OCI-LY3 (cell line): ENCODE data around the gene LIPC.

Experiments used
- H2AFZ ChIP-seq: fragments of 200-600, 300-600 bp; shearing (Covaris generic); 2 replicates; pipeline ENCODE4 v1.6.0; 2014; ENCODE audit warnings: antibody characterized with exemption, low read depth, low read length
- H3K27ac ChIP-seq: fragments of 200-600, 300-600 bp; sonication (generic); 2 replicates; pipeline ENCODE4 v1.5.1; 2014; ENCODE audit warnings: mild to moderate bottlenecking, low read length, moderate library complexity, mixed read lengths
- H3K27me3 ChIP-seq: fragments of 200-600, 300-600 bp; sonication (generic); 2 replicates; pipeline ENCODE4 v1.6.1; 2014; ENCODE audit warnings: low read depth, low read length, mixed read lengths
- H3K36me3 ChIP-seq: fragments of 200-600, 300-600 bp; sonication (generic); replicated peaks from 2 replicates; pipeline ENCODE3; 2014; ENCODE audit warnings: low read depth, low read length, mixed read lengths
- H3K4me1 ChIP-seq: fragments of 300-600, 200-600 bp; sonication (generic); 2 replicates; pipeline ENCODE4 v1.6.1; 2014; ENCODE audit warnings: low read length, mixed read lengths
- H3K4me2 ChIP-seq: fragments of 200-600, 300-600 bp; sonication (generic); 2 replicates; pipeline ENCODE4 v1.6.1; 2014; ENCODE audit warnings: low read length, mixed read lengths
- H3K4me3 ChIP-seq: fragments of 300-600, 200-600 bp; sonication (generic); 2 replicates; pipeline ENCODE4 v1.5.1; 2014; ENCODE audit warnings: antibody characterized with exemption, mild to moderate bottlenecking, low read length, moderate library complexity
- H3K79me2 ChIP-seq: fragments of 300-600, 200-600 bp; shearing (Covaris generic); 2 replicates; pipeline ENCODE4 v1.6.1; 2014; ENCODE audit warnings: mild to moderate bottlenecking, low read length, mixed read lengths
- H3K9ac ChIP-seq: fragments of 300-600, 200-600 bp; shearing (Covaris generic); 2 replicates; pipeline ENCODE4 v1.6.0; 2014; ENCODE audit warnings: mild to moderate bottlenecking, low read length, moderate library complexity
- H3K9me3 ChIP-seq: fragments of 200-600, 300-600 bp; shearing (Covaris generic); 2 replicates; pipeline ENCODE4 v1.6.1; 2014; ENCODE audit warnings: low read length, mixed read lengths; ENCODE audit not compliant: insufficient read depth
- H4K20me1 ChIP-seq: fragments of 200-600, 300-600 bp; sonication (generic); 2 replicates; pipeline ENCODE4 v1.6.1; 2016; ENCODE audit warnings: low read length, mixed read lengths; ENCODE audit not compliant: insufficient read depth
- CTCF ChIP-seq: fragments of 200-600, 300-600 bp; sonication (generic); IDR thresholded peaks from 2 replicates; pipeline ENCODE4 v1.5.1; 2014; ENCODE audit warnings: antibody characterized with exemption, low read length, low read depth
- EZH2phosphoT487 ChIP-seq: fragments of 200-600 bp; shearing (Covaris generic); IDR thresholded peaks from 2 replicates; pipeline ENCODE4 v1.6.1; 2018; ENCODE audit warnings: antibody characterized with exemption, mixed run types, low read depth

The LIPC gene

GRCh38 chr15:58404020-58404419 lies 27.8 kb upstream of the LIPC start:
- Histone ChIP-seq H3K36me3 (no peaks in the 10 kb centered on the region), H3K4me1 (no peaks in the 10 kb centered on the region), H3K9ac (no peak overlapping the region), H3K4me2 (no peak overlapping the region), H4K20me1 (no peaks in the 10 kb centered on the region), H3K9me3 (no peaks in the 10 kb centered on the region), H3K27ac (no peak overlapping the region), H3K79me2 (no peaks in the 10 kb centered on the region), H2AFZ (no peak overlapping the region), H3K4me3 (no peak overlapping the region), H3K27me3 (0 out of 2 replicates have a peak, but pooled peaks cover 7% of the 10 kb centered on the region)
- TF ChIP-seq EZH2phosphoT487 (no peak), CTCF (no peak)

DNA sequence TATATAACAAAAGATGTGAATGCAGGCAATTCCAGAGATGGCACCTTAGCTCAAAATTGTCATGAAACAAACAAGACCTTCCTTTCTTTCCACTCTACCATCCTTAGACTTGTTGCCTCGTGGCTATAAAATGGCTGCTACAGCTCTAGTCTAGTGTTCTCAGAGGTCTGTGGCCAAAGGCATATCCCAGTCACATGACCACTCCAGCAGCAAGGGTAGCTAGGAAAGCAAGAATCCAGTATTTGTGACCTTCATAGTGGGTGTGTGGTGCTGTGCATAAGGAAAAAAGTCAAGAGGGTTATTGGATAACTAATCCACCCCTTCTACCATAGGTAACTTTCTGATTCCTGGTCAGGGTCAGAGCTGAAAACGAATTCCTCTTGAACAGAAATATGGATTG lies 27.1 kb upstream of the LIPC start:
- H3K9ac ChIP-seq = no peak overlapping the region
- no peaks in the 10 kb centered on the region for H4K20me1 ChIP-seq
- no peak overlapping the region for H2AFZ ChIP-seq
- no peaks in the 10 kb centered on the region for H3K36me3 ChIP-seq
- no peaks in the 10 kb centered on the region for H3K79me2 ChIP-seq
- TF ChIP-seq EZH2phosphoT487 = no peak
- H3K4me2 ChIP-seq = no peak overlapping the region
- no peaks in the 10 kb centered on the region for H3K9me3 ChIP-seq
- 0 out of 2 replicates have a peak, but pooled peaks cover 7% of the 10 kb centered on the region for H3K27me3 ChIP-seq
- no peak overlapping the region for H3K27ac ChIP-seq
- H3K4me3 ChIP-seq = no peak overlapping the region
- H3K4me1 ChIP-seq = no peaks in the 10 kb centered on the region

DNA sequence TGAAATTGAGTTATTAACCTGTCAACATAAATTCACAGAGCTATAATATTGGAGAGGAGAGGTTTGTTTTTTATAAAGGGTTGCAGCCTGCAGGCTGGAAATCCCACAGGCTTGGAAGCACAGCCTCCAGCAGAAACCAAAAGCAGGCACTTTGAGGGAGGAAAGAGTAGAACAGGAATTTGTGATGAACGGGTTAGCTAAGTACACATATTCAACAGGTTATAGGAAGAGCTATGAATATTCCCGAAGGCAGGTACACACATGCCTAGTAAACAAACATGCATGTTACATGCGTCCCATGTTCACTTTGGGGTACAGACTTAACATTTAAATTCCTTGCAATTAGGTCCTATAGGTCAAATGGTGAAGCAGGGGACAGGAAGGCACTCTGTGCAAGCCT lies 25.9 kb upstream of the LIPC start:
- Histone ChIP-seq H3K4me1 (peaks cover 9% of the 10 kb centered on the region; the same call in 1 of the 2 replicates), H3K27ac (no peak overlapping the region), H3K4me2 (no peak overlapping the region), H2AFZ (no peak overlapping the region), H3K79me2 (no peaks in the 10 kb centered on the region), H3K36me3 (no peaks in the 10 kb centered on the region), H4K20me1 (no peaks in the 10 kb centered on the region), H3K9me3 (no peaks in the 10 kb centered on the region), H3K4me3 (no peak overlapping the region), H3K9ac (no peak overlapping the region), H3K27me3 (0 out of 2 replicates have a peak, but pooled peaks cover 7% of the 10 kb centered on the region)
- TF ChIP-seq CTCF (no peak), EZH2phosphoT487 (no peak)

DNA sequence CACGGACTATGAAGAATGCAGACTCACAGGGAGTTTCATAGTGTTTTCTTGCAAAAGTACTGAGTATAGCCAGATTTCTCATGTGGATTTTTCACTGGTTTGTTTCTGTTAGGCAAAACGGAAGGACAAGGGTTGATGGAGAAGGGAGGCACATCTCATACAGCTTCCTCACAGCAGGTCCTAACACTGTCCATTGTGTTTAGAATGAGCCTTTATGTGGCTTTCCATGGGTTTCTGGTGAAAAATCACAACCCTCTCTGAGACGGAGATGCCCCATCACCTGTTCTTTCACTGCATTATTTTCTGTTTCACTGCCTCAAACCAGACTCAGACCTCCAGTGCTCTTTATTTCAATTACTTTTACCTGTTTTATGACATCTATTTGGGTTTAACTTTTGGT lies 25.0 kb upstream of the LIPC start:
- H3K4me2 ChIP-seq = no peak overlapping the region
- H3K36me3 ChIP-seq = no peaks in the 10 kb centered on the region
- no peak overlapping the region for H3K4me3 ChIP-seq
- no peak overlapping the region for H3K27ac ChIP-seq
- no peaks in the 10 kb centered on the region for H4K20me1 ChIP-seq
- no peak overlapping the region for H3K9ac ChIP-seq
- H3K4me1 ChIP-seq = peaks cover 9% of the 10 kb centered on the region; the same call in 1 of the 2 replicates
- 0 out of 2 replicates have a peak, but pooled peaks cover 7% of the 10 kb centered on the region for H3K27me3 ChIP-seq
- no peaks in the 10 kb centered on the region for H3K79me2 ChIP-seq
- TF ChIP-seq CTCF (no peak), EZH2phosphoT487 (no peak)
- H3K9me3 ChIP-seq = no peaks in the 10 kb centered on the region
- no peak overlapping the region for H2AFZ ChIP-seq
